ENCODE measurements around the gene ZC3H10.
A peak's percentile ranks its signal among the peaks of the same experiment; 100 is the strongest.
"Not testable (repeated sequence)": the region's sequence is repeated elsewhere in the genome, so short reads cannot be mapped to it uniquely, and the experiment has no call there.

The ZC3H10 gene

GRCh38 chr12:56117778-56118687, at the start of gene ZC3H10:
Gene ZC3H10 (plus strand): TSS chr12:56118266. CDS start chr12:56120563, 2,297 bp downstream.
- Mint-ChIP-seq H3K27ac (peak within 1 kb of the TSS; percentile 99), H3K4me3 (peak within 1 kb of the TSS; percentile 99), H3K9me3 (no peaks in the 10 kb centered on the region), H3K36me3 (ENCODE audit: low read depth) (peaks cover 34% of the 10 kb centered on the region), H3K4me1 (ENCODE audit: low read depth) (peaks cover 30% of the 10 kb centered on the region), H3K27me3 (ENCODE audit: low read depth) (no peaks in the 10 kb centered on the region)

DNA sequence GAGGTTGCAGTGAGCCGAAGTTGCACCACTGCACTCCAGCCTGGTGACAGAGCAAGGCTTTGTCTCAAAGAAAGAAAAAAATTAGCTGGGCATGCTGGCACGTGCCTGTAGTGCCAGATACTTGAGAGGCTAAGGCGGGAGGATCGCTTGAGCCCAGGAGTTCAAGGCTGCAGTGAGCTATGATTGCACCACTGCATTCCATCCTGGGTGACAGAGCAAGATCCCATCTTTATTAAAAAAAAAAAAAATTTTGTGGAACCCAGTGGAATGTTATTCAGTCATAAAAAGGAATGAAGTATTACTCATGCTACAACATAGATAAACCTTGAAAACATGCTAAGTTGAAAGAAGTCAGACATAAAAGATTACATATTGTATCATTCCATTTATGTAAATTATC, 46.4 kb upstream of the ZC3H10 start:
- Mint-ChIP-seq H3K36me3 (ENCODE audit: low read depth) (no peaks in the 10 kb centered on the region), H3K9me3 (no peaks in the 10 kb centered on the region), H3K27ac (no peak overlapping the region), H3K4me1 (ENCODE audit: low read depth) (no peaks in the 10 kb centered on the region), H3K27me3 (ENCODE audit: low read depth) (peaks cover 4% of the 10 kb centered on the region), H3K4me3 (no peak overlapping the region)

- H3K27ac Mint-ChIP-seq: no peak overlapping the region
- H3K36me3 Mint-ChIP-seq (ENCODE audit: low read depth): no peaks in the 10 kb centered on the region
- peaks cover 4% of the 10 kb centered on the region for H3K4me1 Mint-ChIP-seq (ENCODE audit: low read depth)
- no peak overlapping the region for H3K4me3 Mint-ChIP-seq
- no peaks in the 10 kb centered on the region for H3K9me3 Mint-ChIP-seq
- peaks cover 7% of the 10 kb centered on the region for H3K27me3 Mint-ChIP-seq (ENCODE audit: low read depth)
Observed at GRCh38 chr12:56074396-56074795, 43.7 kb upstream of the ZC3H10 start.

DNA sequence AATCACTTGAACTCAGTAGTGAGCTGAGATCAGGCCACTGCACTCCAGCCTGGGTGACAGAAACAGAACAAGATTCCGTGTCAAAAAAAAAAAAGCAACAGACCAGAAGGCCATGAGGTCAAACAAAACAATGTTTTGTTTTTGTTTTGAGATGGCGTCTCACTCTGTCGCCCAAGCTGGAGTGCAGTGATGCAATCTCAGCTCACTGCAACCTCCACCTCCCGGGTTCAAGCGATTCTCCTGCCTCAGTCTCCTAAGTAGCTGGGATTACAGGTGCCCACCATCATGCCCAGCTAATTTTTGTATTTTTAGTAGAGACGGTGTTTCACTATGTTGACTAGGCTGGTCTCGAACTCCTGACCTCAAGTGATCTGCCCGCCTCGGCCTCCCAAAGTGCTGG, 40.1 kb upstream of the ZC3H10 start:
- H3K27me3 Mint-ChIP-seq (ENCODE audit: low read depth): peaks cover 20% of the 10 kb centered on the region
- H3K9me3 Mint-ChIP-seq; H3K4me3 Mint-ChIP-seq; H3K27ac Mint-ChIP-seq; H3K36me3 Mint-ChIP-seq (ENCODE audit: low read depth); H3K4me1 Mint-ChIP-seq (ENCODE audit: low read depth): not testable (repeated sequence)

DNA sequence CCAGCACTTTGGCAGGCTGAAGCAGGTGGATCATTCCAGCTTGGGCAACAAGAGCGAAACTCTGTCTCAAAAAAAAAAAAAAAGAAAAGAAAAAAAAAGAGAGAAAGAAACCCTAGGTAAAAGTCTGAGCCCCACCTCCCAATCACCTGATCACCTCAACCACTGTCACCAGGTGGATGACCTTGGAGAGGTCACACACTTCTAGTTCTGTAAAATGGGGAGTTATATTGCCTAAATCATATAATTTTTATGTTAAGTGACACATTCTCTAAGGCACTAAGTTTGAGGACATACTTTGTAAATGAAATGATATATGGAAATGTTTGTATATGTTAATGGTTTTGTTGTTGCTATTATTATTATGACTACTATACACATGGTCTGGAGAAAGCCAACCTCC, 39.6 kb upstream of the ZC3H10 start:
- no peaks in the 10 kb centered on the region for H3K36me3 Mint-ChIP-seq (ENCODE audit: low read depth)
- no peaks in the 10 kb centered on the region for H3K9me3 Mint-ChIP-seq
- peaks cover 9% of the 10 kb centered on the region for H3K4me1 Mint-ChIP-seq (ENCODE audit: low read depth)
- no peak overlapping the region for H3K27ac Mint-ChIP-seq
- peaks cover 18% of the 10 kb centered on the region for H3K27me3 Mint-ChIP-seq (ENCODE audit: low read depth)
- H3K4me3 Mint-ChIP-seq: peak overlapping the region; percentile 82

GRCh38 chr12:56078931-56079722, 38.9 kb upstream of the ZC3H10 start:
- Mint-ChIP-seq H3K9me3 (no peaks in the 10 kb centered on the region), H3K27me3 (ENCODE audit: low read depth) (peaks cover 24% of the 10 kb centered on the region), H3K27ac (no peak overlapping the region), H3K4me1 (ENCODE audit: low read depth) (peaks cover 9% of the 10 kb centered on the region), H3K4me3 (peak overlapping the region; percentile 82), H3K36me3 (ENCODE audit: low read depth) (no peaks in the 10 kb centered on the region)

DNA sequence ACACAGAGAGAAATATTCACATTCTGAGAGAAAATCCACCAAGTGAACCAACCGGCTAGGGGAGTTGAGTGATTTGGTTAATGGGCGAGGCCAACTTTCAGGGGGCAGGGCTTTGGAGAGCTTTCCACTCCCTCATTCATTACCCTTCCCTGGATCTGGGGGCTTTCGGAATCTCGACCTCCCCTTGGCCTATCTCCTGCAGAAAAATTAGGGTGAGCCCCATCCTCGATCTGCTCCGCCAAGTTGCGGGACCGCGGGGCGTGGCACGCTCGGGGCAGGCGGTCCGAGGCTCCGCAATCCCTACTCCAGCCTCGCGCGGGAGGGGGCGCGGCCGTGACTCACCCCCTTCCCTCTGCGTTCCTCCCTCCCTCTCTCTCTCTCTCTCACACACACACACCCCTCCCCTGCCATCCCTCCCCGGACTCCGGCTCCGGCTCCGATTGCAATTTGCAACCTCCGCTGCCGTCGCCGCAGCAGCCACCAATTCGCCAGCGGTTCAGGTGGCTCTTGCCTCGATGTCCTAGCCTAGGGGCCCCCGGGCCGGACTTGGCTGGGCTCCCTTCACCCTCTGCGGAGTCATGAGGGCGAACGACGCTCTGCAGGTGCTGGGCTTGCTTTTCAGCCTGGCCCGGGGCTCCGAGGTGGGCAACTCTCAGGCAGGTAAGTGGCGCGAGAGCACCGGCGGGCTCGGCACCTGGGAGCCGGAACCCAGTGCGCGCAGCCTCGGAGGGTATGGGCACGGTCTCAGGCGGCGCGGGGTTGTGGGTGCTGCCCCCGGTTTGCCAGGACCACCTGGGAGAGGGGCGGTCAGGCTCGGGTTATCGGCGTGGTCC, 38.1 kb upstream of the ZC3H10 start, which contains the start of gene ERBB3:
TSS of gene ERBB3 (plus strand) at position 443 of the 833 bp plus-strand sequence. CDS start at position 579, 136 bp downstream.
- Mint-ChIP-seq H3K4me1 (ENCODE audit: low read depth) (peaks cover 9% of the 10 kb centered on the region), H3K36me3 (ENCODE audit: low read depth) (no peaks in the 10 kb centered on the region), H3K27ac (no peak within 1 kb of the TSS), H3K27me3 (ENCODE audit: low read depth) (peaks cover 25% of the 10 kb centered on the region), H3K9me3 (no peaks in the 10 kb centered on the region), H3K4me3 (peak within 1 kb of the TSS; percentile 82)

DNA sequence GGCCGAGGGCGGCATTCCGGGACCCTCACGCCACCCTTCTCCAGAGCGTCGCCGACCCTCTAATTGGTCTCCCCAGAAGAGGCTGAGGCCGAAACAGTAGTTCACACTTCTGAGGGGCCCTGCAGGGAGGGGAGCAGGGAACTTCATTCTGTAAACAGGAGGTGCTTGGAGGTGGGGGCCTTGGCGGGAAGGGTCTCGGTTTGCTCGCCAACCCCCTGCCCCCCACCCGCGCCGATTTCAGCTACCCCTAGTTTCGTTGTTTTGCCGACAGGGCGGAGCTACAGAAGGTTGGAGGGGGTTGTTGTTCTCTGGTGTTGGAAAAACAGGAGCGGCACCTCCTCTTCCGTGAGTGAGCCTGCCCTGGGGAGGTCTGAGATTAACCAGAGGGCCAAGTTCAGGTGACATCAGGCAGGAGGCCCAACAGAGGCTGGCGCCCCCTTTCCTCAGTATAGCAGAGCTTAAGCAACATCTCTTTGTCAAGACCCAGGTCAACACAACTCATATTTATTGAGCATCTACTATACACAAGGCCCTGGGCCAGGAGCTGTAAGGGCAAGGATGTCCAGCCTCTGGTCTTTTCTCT, 37.4 kb upstream of the ZC3H10 start:
- Mint-ChIP-seq H3K9me3 (no peaks in the 10 kb centered on the region), H3K27me3 (ENCODE audit: low read depth) (peaks cover 25% of the 10 kb centered on the region), H3K36me3 (ENCODE audit: low read depth) (no peaks in the 10 kb centered on the region), H3K27ac (no peak overlapping the region), H3K4me3 (peak overlapping the region; percentile 67), H3K4me1 (ENCODE audit: low read depth) (peaks cover 12% of the 10 kb centered on the region)

DNA sequence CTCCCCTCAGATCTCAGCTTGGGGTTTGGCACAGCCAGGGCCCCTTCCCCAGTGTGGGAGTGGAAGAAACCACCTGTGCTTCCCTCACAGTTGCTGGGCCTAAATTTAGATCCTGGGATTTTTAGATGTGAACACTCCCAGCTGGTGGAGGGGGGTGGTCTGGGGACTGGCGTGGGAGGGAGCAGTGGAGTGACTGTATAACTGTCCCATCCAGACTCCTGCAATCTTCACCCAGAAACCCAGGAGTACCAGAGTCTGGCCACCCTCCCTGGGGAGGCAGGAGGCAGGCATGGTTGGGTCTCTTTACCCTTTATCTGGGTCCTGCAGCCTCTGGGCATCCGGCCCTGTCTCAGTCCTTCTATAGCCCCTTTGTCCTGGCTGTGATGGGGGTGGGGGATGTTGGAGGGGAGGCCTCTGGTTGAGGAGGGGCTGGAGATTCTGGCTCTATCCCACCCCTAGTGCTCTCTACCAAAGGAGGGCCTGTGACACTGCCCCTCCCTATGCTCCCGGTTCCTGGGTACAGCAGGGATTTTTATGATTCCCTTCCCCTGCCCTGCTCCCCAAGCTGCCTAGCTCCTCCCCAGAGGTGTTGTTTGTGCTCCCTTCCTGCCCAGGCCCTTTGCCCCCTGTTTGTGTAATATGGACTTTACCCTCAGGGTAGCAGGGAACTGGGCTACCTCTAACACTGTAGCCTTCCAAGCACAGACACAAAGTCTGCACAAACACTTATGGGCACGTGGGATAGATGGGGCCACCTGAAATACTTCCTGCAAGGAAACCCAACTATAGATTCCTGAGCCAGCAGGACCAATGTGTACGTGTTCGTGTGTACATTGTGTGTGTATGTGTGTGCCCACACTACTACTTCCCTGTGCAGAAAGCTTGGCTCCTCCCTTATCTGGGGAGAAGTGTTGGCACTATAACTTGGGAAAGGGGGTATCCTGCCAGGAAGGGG, 36.4 kb upstream of the ZC3H10 start:
- peaks cover 25% of the 10 kb centered on the region for H3K27me3 Mint-ChIP-seq (ENCODE audit: low read depth)
- peak overlapping the region; percentile 67 for H3K4me3 Mint-ChIP-seq
- no peaks in the 10 kb centered on the region for H3K9me3 Mint-ChIP-seq
- no peak overlapping the region for H3K27ac Mint-ChIP-seq
- peaks cover 12% of the 10 kb centered on the region for H3K4me1 Mint-ChIP-seq (ENCODE audit: low read depth)
- no peaks in the 10 kb centered on the region for H3K36me3 Mint-ChIP-seq (ENCODE audit: low read depth)

DNA sequence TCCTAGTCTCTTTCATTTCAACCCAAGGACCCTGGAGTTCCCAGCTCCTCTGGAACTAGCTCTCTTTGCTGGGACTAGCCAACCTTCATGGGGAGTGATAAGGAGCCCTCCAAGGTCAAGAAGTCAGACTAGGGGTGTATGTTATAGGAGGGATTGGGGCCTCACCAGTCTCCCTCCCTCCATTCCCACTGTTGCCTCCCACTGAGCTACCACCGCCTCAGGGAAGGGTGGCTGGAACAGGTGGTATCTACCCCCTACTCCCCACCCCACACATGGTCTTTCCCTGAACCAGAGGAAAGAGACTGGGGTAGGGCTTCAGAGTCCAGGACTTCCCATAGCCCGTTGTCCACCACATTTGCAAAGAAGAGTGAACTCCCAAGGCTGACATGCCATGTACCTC, 35.7 kb upstream of the ZC3H10 start:
- Mint-ChIP-seq H3K27ac (no peak overlapping the region), H3K36me3 (ENCODE audit: low read depth) (no peaks in the 10 kb centered on the region), H3K4me1 (ENCODE audit: low read depth) (peaks cover 12% of the 10 kb centered on the region), H3K27me3 (ENCODE audit: low read depth) (peaks cover 25% of the 10 kb centered on the region), H3K4me3 (no peak overlapping the region), H3K9me3 (no peaks in the 10 kb centered on the region)

- H3K27me3 Mint-ChIP-seq (ENCODE audit: low read depth): peaks cover 25% of the 10 kb centered on the region
- no peak overlapping the region for H3K4me3 Mint-ChIP-seq
- H3K4me1 Mint-ChIP-seq (ENCODE audit: low read depth): peaks cover 12% of the 10 kb centered on the region
- H3K9me3 Mint-ChIP-seq: no peaks in the 10 kb centered on the region
- no peaks in the 10 kb centered on the region for H3K36me3 Mint-ChIP-seq (ENCODE audit: low read depth)
- no peak overlapping the region for H3K27ac Mint-ChIP-seq
Observed at GRCh38 chr12:56082967-56083366, 35.1 kb upstream of the ZC3H10 start.

DNA sequence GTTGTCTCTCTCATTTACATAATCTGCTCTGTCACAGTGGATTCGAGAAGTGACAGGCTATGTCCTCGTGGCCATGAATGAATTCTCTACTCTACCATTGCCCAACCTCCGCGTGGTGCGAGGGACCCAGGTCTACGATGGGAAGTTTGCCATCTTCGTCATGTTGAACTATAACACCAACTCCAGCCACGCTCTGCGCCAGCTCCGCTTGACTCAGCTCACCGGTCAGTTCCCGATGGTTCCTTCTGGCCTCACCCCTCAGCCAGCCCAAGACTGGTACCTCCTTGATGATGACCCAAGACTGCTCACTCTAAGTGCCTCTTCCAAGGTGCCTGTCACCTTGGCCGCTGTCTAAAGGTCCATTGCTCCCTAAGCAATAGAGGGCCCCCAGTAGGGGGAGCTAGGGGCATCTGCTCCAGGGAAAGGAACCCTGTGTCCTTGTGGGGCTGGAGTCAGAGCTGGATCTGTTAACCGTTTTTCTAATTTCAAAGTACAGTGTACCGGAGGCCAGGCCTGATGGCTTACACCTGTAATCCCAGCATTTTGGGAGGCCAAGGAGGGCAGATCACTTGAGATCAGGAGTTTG, 33.0 kb upstream of the ZC3H10 start:
- H3K9me3 Mint-ChIP-seq: no peaks in the 10 kb centered on the region
- H3K4me1 Mint-ChIP-seq (ENCODE audit: low read depth): peaks cover 5% of the 10 kb centered on the region
- H3K27me3 Mint-ChIP-seq (ENCODE audit: low read depth): peaks cover 20% of the 10 kb centered on the region
- no peaks in the 10 kb centered on the region for H3K36me3 Mint-ChIP-seq (ENCODE audit: low read depth)
- no peak overlapping the region for H3K27ac Mint-ChIP-seq
- H3K4me3 Mint-ChIP-seq: no peak overlapping the region

- no peak overlapping the region for H3K27ac Mint-ChIP-seq
Observed at GRCh38 chr12:56086096-56086495, 32.0 kb upstream of the ZC3H10 start.

More at GRCh38 chr12:56086096-56086495, 32.0 kb upstream of the ZC3H10 start:
- Mint-ChIP-seq H3K4me3 (no peak overlapping the region), H3K4me1 (ENCODE audit: low read depth) (peaks cover 3% of the 10 kb centered on the region), H3K9me3 (no peaks in the 10 kb centered on the region), H3K27me3 (ENCODE audit: low read depth) (peaks cover 18% of the 10 kb centered on the region), H3K36me3 (ENCODE audit: low read depth) (no peaks in the 10 kb centered on the region)

Data from T-helper 1 cell treated with Interleukin-12 subunit alpha and Interleukin-12 subunit beta and Interleukin-4 antibody, amounts not matched to agents 30 μg/mL and 1 μg/mL, for 36 hours (primary cell).